GM19324 (cell line): Measurements from ENCODE around the gene C6orf132.
"Not testable (repeated sequence)": the region's sequence is repeated elsewhere in the genome, so short reads cannot be mapped to it uniquely, and the experiment has no call there.

ENCODE experiments used
- ATAC-seq: cut with Tn5 transposase; IDR thresholded peaks from one replicate; pipeline ENCODE4 v1.9.1; 2021; ENCODE audit warnings: mild to moderate bottlenecking, moderate library complexity; ENCODE audit not compliant: unreplicated experiment, low FRiP score

The C6orf132 gene

GRCh38 chr6:42142118-42142835, at the start of gene C6orf132:
TSS of gene C6orf132 (minus strand) at chr6:42142620. CDS start at chr6:42142444, 176 bp downstream.
- no peak for ATAC-seq

GRCh38 chr6:42190554-42191183, 48.2 kb upstream of the C6orf132 start:
- no peak for ATAC-seq

GRCh38 chr6:42188406-42188805, 46.0 kb upstream of the C6orf132 start:
- no peak for ATAC-seq

GRCh38 chr6:42185597-42185996, 43.2 kb upstream of the C6orf132 start:
- ATAC-seq: no peak

GRCh38 chr6:42184475-42184874, 42.1 kb upstream of the C6orf132 start:
- no peak for ATAC-seq

- no peak for ATAC-seq
Observed at GRCh38 chr6:42182101-42182500, 39.7 kb upstream of the C6orf132 start.

GRCh38 chr6:42179945-42180313, 37.5 kb upstream of the C6orf132 start:
- ATAC-seq: no peak

DNA sequence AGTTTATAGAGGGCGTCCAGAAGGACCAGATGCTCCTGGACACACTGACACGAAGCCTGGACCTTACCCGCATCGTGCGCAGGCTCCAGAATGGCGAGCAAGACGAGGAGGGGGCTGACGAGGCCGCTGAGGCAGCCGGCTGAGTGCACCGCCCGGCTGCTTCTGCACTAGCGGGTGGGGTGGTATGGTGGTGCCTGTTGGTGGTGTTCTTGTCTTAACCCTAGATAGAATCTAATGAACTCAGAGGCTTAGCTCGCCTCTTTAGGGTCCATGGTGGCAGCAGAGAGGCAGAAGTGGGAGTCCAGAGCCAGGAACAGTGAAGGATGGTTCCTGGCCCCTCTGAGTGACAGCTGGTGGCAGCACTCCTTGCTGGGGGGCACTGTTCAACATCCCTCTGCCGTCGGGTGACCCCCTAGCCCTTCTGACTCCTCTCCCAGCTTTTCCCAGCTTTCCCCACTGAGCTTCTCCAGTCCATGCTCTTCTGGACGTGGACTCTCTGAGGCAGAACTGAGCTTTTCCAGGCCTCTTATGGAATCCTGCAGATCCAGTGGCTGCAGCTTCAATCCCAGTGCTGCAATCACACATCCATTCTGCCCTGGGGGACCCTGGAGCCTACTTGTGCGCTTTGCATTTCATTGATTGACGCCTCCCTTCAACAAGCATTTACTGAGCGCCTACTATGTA, 37.0 kb upstream of the C6orf132 start:
- no peak for ATAC-seq

DNA sequence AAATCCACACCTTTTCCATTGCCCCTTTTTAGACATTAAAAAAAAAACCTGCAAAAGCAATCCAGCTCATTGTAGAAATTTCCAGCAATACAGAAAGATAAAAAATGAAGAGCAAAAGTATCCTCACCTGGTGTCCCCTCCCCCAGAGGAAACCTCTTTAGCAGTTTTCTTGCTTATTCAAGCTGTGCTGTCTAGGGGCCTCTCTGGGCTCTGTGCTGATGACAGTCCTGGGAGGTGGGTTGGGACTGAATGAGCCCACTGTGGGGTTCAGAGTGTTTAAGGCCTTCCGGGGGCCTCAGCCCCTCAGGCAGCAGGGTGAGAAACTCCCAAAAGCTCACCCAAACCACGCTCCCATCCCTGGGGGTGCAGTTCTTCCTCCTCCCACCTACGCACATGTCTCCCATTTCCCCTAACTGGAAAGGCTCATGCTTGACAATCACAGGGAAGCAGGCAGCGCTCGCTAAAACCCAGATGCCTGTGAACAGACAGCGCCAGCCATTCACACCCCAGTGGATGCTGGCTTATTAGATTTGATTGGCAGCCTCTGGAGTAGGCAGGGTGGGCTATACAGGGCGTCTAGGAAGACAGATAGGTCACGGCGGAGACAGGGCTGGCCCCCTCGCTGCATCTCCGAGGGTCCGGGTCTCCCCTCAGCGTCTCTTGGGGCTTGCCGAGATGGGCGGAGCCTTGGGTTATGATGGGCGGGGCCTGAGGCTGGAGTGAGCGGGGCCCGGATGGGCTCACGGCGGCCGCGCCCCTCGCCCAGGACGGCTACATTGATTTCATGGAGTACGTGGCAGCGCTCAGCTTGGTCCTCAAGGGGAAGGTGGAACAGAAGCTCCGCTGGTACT, 35.3 kb upstream of the C6orf132 start:
- no peak for ATAC-seq

GRCh38 chr6:42176981-42177380, 34.6 kb upstream of the C6orf132 start:
- no peak for ATAC-seq

GRCh38 chr6:42175860-42176259, 33.4 kb upstream of the C6orf132 start:
- no peak for ATAC-seq

DNA sequence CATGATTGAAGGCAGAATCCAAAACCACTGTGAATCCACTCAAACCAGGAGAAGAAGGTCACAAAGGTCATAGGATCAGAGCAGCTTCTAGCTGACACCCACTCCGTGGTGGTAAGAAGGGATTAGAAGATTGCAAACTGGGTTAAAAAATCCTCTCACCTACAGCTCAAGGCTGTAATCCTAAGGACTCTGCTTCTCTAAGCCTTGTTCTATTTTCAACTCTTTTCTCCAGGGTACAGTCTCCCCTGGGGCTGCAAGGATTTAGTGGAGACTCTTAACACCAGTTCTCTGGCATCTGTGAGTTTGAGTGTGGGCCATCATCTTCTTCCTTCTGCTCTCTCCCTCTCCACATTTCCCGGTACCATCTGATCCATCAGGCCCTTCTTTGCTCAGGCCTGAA, 30.7 kb upstream of the C6orf132 start, which contains the start of gene GUCA1A:
GUCA1A (plus strand) TSS at position 264 of the 400 bp plus-strand sequence. CDS start 250 bp downstream, outside the sequence.
- ATAC-seq: no peak

DNA sequence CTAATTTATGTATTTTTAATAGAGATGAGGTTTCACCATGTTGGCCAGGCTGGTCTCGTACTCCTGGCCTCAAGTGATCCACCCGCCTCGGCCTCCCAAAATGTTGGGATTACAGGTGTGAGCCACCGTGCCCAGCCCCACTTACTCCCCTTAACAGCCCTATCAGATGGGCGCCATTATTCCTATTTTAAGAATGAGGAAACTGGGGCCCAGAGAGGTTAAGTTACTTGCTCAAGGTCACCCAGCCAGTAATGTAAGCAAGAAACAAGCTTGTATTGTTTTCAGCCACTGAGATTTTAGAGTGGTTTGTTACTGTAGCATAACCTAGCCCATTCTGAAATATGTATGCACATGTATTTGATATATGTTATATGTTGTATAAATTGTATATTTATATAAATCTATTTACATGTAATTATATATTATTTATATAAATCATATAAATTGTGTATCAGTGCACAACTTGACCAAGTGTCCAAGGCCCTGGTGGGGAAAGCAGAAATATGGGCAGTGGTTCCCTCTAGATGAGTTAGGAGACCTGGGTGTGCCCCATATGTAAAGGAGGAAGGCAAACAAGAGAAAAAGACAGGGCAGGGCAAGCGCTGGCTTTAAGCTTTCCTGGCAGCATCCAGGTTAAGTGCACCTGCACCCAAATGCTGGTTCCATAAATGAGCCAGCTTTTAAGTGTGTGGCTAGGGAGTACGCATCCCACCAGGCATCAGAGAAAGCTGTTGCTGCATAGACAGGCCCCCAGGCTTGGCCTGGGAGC, 29.6 kb upstream of the C6orf132 start:
- ATAC-seq: no peak

GRCh38 chr6:42169780-42170179, 27.4 kb upstream of the C6orf132 start:
- not testable (repeated sequence) for ATAC-seq

DNA sequence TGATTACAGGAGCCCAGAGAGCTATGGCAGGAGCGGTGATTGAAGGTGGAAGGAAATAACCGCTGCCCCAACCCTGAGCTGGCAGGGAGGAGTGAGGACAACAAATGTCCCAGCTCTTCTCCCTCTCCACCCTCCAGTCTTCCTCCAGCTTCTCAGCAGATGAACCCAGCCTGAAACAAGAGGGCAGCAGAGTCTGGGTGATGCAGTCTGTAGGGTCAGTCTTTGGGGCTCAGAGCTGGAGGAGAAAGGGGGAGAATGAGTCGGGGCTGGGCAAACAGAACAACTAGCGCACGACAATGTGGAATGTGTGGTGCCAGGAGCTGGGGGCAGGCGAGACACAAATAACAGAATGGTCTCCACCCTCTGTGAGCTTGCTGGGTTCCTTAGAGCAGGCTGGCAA, 26.2 kb upstream of the C6orf132 start:
- no peak for ATAC-seq

- no peak for ATAC-seq
Observed at GRCh38 chr6:42166444-42167141, 24.2 kb upstream of the C6orf132 start.

DNA sequence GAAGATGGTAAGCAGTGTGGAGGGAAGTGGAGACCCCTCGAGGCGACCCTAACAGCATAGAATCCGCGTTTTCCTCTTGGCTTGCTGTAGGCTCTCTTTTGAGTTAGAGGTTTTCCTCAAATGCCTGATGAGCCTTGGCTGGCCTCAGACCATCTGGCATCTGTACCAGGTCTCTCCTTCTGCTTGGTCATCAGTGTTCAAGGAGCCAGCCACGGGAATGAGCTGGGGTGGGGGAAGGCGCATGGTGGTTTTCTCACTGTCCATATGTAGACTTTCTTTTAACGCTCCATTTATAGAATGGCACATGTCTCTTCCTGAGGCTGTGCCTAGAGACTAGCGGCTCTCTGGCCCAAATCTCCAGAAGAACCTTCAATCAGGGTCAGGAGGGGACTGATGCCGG, 22.6 kb upstream of the C6orf132 start:
- no peak for ATAC-seq

DNA sequence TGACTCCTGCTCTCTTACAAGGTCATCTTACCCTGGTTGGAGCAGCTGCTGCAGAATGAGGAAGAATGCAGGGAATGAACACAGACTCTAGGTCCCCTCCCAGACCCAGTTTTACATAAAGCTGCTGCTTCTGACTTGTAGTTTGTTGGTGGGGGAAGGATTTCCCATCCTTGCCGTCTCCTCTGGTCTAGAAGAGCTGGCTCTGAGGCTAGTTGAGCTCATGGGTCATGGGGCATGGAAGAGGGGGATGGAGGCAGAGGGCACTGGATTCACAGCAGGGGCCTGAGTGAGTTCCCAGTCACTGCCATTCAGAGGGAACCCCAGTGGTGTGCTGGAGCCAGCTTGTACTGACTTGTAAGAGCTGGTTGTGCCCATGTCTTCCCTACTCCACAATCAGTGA, 21.6 kb upstream of the C6orf132 start:
- no peak for ATAC-seq

GRCh38 chr6:42162812-42163211, 20.4 kb upstream of the C6orf132 start:
- ATAC-seq: no peak
